B cell (primary cell): Measurements from ENCODE around the gene TEX19. TPM values are rescaled to one million over a fixed set of nuclear protein-coding genes. Genes with fewer than 3 reads are reported as not detected.
A peak's percentile ranks its signal among the peaks of the same experiment; 100 is the strongest.

Experiments
- ATAC-seq: fragments of 200-7000 bp; cut with Tn5 transposase; one replicate; pipeline ENCODE4 v1.10.0; 2021; ENCODE audit warnings: low read depth, mild to moderate bottlenecking, moderate number of reproducible peaks, moderate library complexity
- CTCF ChIA-PET: fragments of 350-600 bp; sonication (Branson Sonifier 250); formaldehyde crosslinking; loops from one replicate; lab custom pipeline; 2021; ENCODE audit warnings: antibody characterized with exemption, inconsistent platforms; lab: Charles Lee
- POLR2A ChIA-PET: fragments of 350-600 bp; sonication (Branson Sonifier 250); formaldehyde crosslinking; loops from one replicate; lab custom pipeline; 2021; ENCODE audit warnings: antibody characterized with exemption; lab: Charles Lee
- DNase-seq: peaks from one replicate; pipeline ENCODE4 v3.0.0; 2013
- H2AFZ ChIP-seq: 2 replicates; pipeline ENCODE4 v1.6.1; 2012; ENCODE audit warnings: mild to moderate bottlenecking, low read depth, low read length; ENCODE audit not compliant: insufficient read depth, poor library complexity, severe bottlenecking
- H3K27ac ChIP-seq, 2 donors: 1 replicate in 1 of 2; 2 replicates in 1 of 2; pipeline ENCODE4 v1.5.1; 2012 to 2013; ENCODE audit warnings: low read length in 2 of 2, mild to moderate bottlenecking in 2 of 2, moderate library complexity in 1 of 2
- H3K27me3 ChIP-seq, 4 experiments: fragments of 200-600 bp in 1 of 4; sonication (generic) in 1 of 4; replicated peaks in 1 of 4; 1 replicate in 2 of 4; 2 replicates in 2 of 4; pipeline versions ENCODE4 v1.6.1 to v1.7.0; 2013 to 2016; ENCODE audit warnings: low read length in 3 of 4, mild to moderate bottlenecking in 2 of 4, mixed read lengths in 1 of 4, moderate library complexity in 1 of 4; ENCODE audit not compliant: insufficient read depth in 4 of 4, control insufficient read depth in 3 of 4; ENCODE audit errors: control extremely low read depth in 1 of 4
- H3K36me3 ChIP-seq, 2 experiments: replicated peaks in 1 of 2; 1 replicate in 1 of 2; 2 replicates in 1 of 2; pipeline versions ENCODE4 v1.6.1 to v1.7.1; 2013; ENCODE audit warnings: low read length in 1 of 2; ENCODE audit not compliant: insufficient read depth in 2 of 2, control insufficient read depth in 1 of 2; ENCODE audit errors: control extremely low read depth in 1 of 2, extremely low read depth in 1 of 2
- H3K4me1 ChIP-seq, 2 donors: fragments of 200-600 bp in 1 of 2; sonication (generic) in 1 of 2; 1 replicate in 1 of 2; 2 replicates in 1 of 2; pipeline versions ENCODE4 v1.5.1 to v1.6.1; 2013 to 2017; ENCODE audit warnings: low read length in 2 of 2; ENCODE audit not compliant: control insufficient read depth in 2 of 2, insufficient read depth in 2 of 2
- H3K4me2 ChIP-seq: replicated peaks from 2 replicates; pipeline ENCODE3; 2012; ENCODE audit warnings: mild to moderate bottlenecking, low read depth, low read length; ENCODE audit not compliant: poor library complexity, severe bottlenecking
- H3K4me3 ChIP-seq, 5 experiments: fragments of 200-600 bp in 1 of 5; sonication (generic) in 1 of 5; 1 replicate in 3 of 5; 2 replicates in 2 of 5; pipeline versions ENCODE4 v1.5.1 to v1.7.0; 2011 to 2016; ENCODE audit warnings: low read length in 4 of 5, mild to moderate bottlenecking in 4 of 5, low read depth in 2 of 5, control low read depth in 1 of 5, moderate library complexity in 1 of 5; ENCODE audit not compliant: insufficient read depth in 1 of 5; ENCODE audit errors: control extremely low read depth in 1 of 5, extremely low read depth in 1 of 5
- H3K79me2 ChIP-seq: fragments of 200-600 bp; sonication (generic); one replicate; pipeline ENCODE4 v1.6.0; 2016; ENCODE audit warnings: low read length; ENCODE audit not compliant: control insufficient read depth, insufficient read depth
- H3K9ac ChIP-seq: fragments of 200-600 bp; sonication (generic); 2 replicates; pipeline ENCODE4 v1.6.1; 2017; ENCODE audit warnings: mild to moderate bottlenecking, low read length, moderate library complexity
- H3K9me3 ChIP-seq, 3 donors: one replicate each; pipeline versions ENCODE4 v1.6.1 to v1.7.1; 2013; ENCODE audit warnings: low read length in 2 of 3; ENCODE audit not compliant: control insufficient read depth in 2 of 3, insufficient read depth in 1 of 3; ENCODE audit errors: control extremely low read depth in 1 of 3
- H4K20me1 ChIP-seq: 2 replicates; pipeline ENCODE4 v1.6.0; 2012; ENCODE audit warnings: mild to moderate bottlenecking, low read length; ENCODE audit not compliant: insufficient read depth, control insufficient read depth, poor library complexity, severe bottlenecking
- H3K27ac Mint-ChIP-seq: one replicate; pipeline ENCODE4 v1.8.0; 2021; ENCODE audit warnings: mixed read lengths
- H3K27me3 Mint-ChIP-seq: one replicate; pipeline ENCODE4 v1.8.0; 2021; ENCODE audit warnings: mixed read lengths
- H3K4me1 Mint-ChIP-seq: one replicate; pipeline ENCODE4 v1.8.0; 2021; ENCODE audit warnings: mixed read lengths
- H3K4me3 Mint-ChIP-seq: one replicate; pipeline ENCODE4 v1.8.0; 2021; ENCODE audit warnings: mixed read lengths
- H3K9me3 Mint-ChIP-seq: one replicate; pipeline ENCODE4 v1.8.0; 2022; ENCODE audit warnings: mixed read lengths; ENCODE audit not compliant: insufficient read depth
- CTCF ChIP-seq: fragments of 200-600 bp; IDR thresholded peaks from one replicate; pipeline ENCODE4 v1.8.0; 2022; ENCODE audit warnings: antibody characterized with exemption, mild to moderate bottlenecking
- EZH2 ChIP-seq: IDR thresholded peaks from 2 replicates; pipeline ENCODE4 v1.6.1; 2012; ENCODE audit warnings: borderline replicate concordance, low read depth, mild to moderate bottlenecking, moderate library complexity, low read length; ENCODE audit not compliant: insufficient read depth, poor library complexity, severe bottlenecking
- WGBS: methylation state at CpG from one replicate; pipeline ENCODE4 v1.1.5; 2013; ENCODE audit warnings: missing lambda C conversion rate; ENCODE audit not compliant: insufficient coverage; 5-methylcytosine and 5-hydroxymethylcytosine counted together
- intact Hi-C: fragments of 100-400 bp; cut with micrococcal nuclease; formaldehyde crosslinking; loops from one replicate; pipeline ENCODE4 v1.10.0; 2022
- polyA plus RNA-seq: library from polyadenylated mRNA; depleted of rRNA; stranded (reverse); fragments of >200 nt; gene quantifications from 2 replicates; pipeline ENCODE4 v1.2.3, GENCODE V29; 2012
- total RNA-seq, 2 donors: library from RNA; stranded (reverse); fragments of 120-200 nt in 1 of 2; gene quantifications; 1 replicate in 1 of 2; 2 replicates in 1 of 2; pipeline versions ENCODE4 v1.2.3 to v1.2.4, GENCODE V29; 2013 to 2022

TEX19 gene
- total and polyA plus RNA-seq, 2 donors (not counting 1 experiment from before 2014, with no cell fraction given) = not detected

- Mint-ChIP-seq H3K4me3 (peak overlapping the region; percentile 66), H3K27ac (peak overlapping the region; percentile 43), H3K27me3 (peaks cover 19% of the 10 kb centered on the region), H3K9me3 (no peaks in the 10 kb centered on the region), H3K4me1 (peaks cover 15% of the 10 kb centered on the region)
- no peak overlapping the region for H3K9ac ChIP-seq
- TF ChIP-seq CTCF = no peak
- TF ChIP-seq EZH2 = no peak
- DNase-seq (peak; percentile 44), ATAC-seq (peak; percentile 57)
- H3K4me1 ChIP-seq = peaks cover 18 to 25% of the 10 kb centered on the region in 2 donors
- H3K4me3 ChIP-seq = no peak overlapping the region
- no peaks in the 10 kb centered on the region for H3K79me2 ChIP-seq
- H3K36me3 ChIP-seq = no peaks in the 10 kb centered on the region
- WGBS = 7% methylated on average over 36 of the region's 36 CpGs
- H3K9me3 ChIP-seq = peaks cover 0 to 29% (median 0%) of the 10 kb centered on the region in 3 donors
- peaks cover 0 to 28% (median 10%) of the 10 kb centered on the region in 4 experiments for H3K27me3 ChIP-seq
- ChIA-PET CTCF (interaction anchor here (1.2 to 2.2 kb wide), 2 partner anchors 17 to 107 kb away, joined by 3 to 8 read pairs; no protein-coding TSS in a partner anchor), POLR2A (no interaction called here)
- no peaks in the 10 kb centered on the region for H4K20me1 ChIP-seq
- no peak overlapping the region for H3K27ac ChIP-seq
- intact Hi-C loops = no loop called here
- peak overlapping the region; percentile 58 for H3K4me2 ChIP-seq
- H2AFZ ChIP-seq = peak overlapping the region; percentile 43
Observed at GRCh38 chr17:82315703-82316358, 43.2 kb upstream of the TEX19 start.

- no peak overlapping the region for H3K27ac Mint-ChIP-seq
- Histone ChIP-seq H2AFZ (no peak overlapping the region), H3K79me2 (no peaks in the 10 kb centered on the region), H4K20me1 (no peaks in the 10 kb centered on the region), H3K4me2 (no peak overlapping the region), H3K27me3 (peaks cover 0 to 32% (median 11%) of the 10 kb centered on the region in 4 experiments), H3K4me3 (no peak overlapping the region), H3K4me1 (peaks cover 26 to 33% of the 10 kb centered on the region in 2 donors), H3K27ac (no peak overlapping the region), H3K36me3 (no peaks in the 10 kb centered on the region), H3K9ac (no peak overlapping the region), H3K9me3 (peaks cover 0 to 29% (median 0%) of the 10 kb centered on the region in 3 donors)
- H3K9me3 Mint-ChIP-seq = no peaks in the 10 kb centered on the region
- intact Hi-C loops = no loop called here
- H3K27me3 Mint-ChIP-seq = peaks cover 16% of the 10 kb centered on the region
- H3K4me3 Mint-ChIP-seq = no peak overlapping the region
- WGBS = 89% methylated on average over 29 of the region's 29 CpGs
- ATAC-seq (no peak), DNase-seq (no peak)
- CTCF ChIA-PET = interaction anchor here (0.9 to 2.2 kb wide), 6 partner anchors 16 to 111 kb away, joined by 3 to 8 read pairs (median 4); no protein-coding TSS in a partner anchor
- H3K4me1 Mint-ChIP-seq = peaks cover 18% of the 10 kb centered on the region
- POLR2A ChIA-PET = no interaction called here
- no peak for TF ChIP-seq EZH2
- TF ChIP-seq CTCF = no peak
Observed at GRCh38 chr17:82316651-82317393, 42.2 kb upstream of the TEX19 start.
